WI38 (cell line): ENCODE results near the gene PGRMC1.

Experiments used
- H3K4me3 ChIP-seq: 2 replicates; pipeline ENCODE4 v1.5.1; 2011; ENCODE audit warnings: low read depth, mild to moderate bottlenecking, control low read depth, low read length
- CTCF ChIP-seq: IDR thresholded peaks from 2 replicates; pipeline ENCODE4 v1.5.1; 2012; ENCODE audit warnings: low read depth, mild to moderate bottlenecking, control low read depth, low read length

Gene PGRMC1

DNA sequence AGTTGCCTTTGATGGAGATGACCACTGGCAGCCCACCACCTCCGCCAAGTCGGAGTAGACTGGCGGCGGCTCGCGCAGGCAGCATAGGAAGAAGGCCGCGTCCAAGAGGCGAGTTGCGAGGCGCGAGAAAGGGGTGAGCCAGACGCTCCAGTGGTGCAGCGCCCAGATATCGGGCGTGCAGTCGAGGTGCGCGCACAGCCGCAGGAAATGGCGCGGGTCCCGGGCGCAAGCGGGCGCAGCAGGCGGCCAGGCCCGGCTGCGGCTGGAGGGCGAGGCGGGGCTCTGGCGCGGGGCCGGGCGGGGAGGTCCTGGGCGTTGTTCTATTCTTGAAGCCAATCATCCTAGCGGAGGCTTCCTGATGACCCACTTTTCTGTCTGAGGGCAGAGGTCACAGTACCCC lies 13.2 kb upstream of the PGRMC1 start:
- no peak overlapping the region for H3K4me3 ChIP-seq
- no peak for TF ChIP-seq CTCF

DNA sequence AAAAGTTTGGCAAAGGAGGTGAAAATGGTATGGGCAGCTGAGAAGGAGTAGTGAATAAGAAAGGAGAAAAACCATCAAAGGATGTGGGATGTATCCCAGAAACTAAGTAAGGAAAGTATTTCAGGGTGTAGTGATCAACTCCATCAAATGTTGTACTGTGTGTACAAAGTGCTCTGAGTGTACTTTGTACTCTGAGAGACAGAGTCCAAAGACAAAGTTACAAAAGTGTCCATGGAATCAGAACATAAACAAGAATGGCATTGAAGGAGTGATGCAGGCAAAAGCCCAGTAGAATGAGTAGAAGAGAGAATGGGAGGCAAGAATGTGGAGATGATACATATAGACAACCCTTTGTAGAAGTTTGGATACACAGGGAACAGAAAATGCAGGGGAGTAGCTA lies 12.3 kb upstream of the PGRMC1 start:
- no peak overlapping the region for H3K4me3 ChIP-seq
- no peak for TF ChIP-seq CTCF

GRCh38 chrX:119226446-119226845 lies 9.6 kb upstream of the PGRMC1 start:
- H3K4me3 ChIP-seq, result no peak overlapping the region

DNA sequence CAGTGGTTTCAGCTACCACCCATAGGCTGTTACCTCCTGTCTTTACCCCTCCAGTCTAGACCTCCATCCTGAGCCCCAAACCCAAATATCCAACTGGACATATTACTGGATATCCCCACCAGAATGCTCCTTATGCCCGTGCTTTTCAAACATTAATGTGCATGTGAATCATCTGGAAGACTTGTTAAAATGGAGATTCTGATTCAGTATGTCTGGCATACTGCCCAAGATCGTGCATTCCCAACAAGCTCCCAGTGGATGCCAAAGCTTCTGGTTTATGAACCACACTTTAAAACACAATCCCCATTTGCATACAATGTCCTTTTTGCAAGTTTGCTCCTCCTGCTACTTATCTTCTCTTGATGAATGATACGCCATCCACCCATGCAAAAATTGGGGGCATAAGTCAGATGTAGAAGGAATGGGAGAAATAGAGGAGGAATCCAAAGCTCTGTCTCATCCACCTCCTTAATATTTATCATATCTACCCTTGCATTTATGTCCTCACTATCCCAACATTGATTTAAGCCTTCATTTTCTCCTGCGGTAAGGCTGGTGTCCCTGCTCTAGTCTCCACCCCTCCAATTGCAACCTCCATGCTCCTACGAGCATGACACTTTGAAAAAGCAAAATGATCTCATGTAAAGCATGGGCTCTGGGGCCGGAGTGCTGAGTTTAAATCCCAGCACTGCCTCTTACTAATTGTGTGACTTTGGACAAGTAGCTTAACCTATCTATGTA lies 7.4 kb upstream of the PGRMC1 start:
- no peak overlapping the region for H3K4me3 ChIP-seq
- no peak for TF ChIP-seq CTCF

More at GRCh38 chrX:119226446-119226845, 9.6 kb upstream of the PGRMC1 start:
- TF ChIP-seq CTCF, result no peak

DNA sequence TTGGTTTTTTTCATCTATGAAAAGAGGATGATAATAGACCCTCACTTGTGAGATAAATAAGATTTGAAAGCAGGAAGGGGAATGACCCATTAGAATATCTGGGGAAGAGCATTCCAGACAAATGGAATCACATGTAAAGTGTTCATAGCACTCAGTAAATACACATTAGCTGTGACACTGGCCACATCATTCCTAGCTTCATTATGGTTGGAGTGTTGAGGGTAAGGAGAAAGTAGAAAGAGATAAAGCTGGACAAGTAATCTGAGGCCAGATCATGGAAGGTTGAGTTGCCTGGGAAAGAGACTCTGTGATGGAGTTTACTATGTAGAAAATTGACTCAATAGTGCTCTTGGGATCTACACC lies 6.9 kb upstream of the PGRMC1 start:
- TF ChIP-seq CTCF, result no peak
- H3K4me3 ChIP-seq, result no peak overlapping the region

DNA sequence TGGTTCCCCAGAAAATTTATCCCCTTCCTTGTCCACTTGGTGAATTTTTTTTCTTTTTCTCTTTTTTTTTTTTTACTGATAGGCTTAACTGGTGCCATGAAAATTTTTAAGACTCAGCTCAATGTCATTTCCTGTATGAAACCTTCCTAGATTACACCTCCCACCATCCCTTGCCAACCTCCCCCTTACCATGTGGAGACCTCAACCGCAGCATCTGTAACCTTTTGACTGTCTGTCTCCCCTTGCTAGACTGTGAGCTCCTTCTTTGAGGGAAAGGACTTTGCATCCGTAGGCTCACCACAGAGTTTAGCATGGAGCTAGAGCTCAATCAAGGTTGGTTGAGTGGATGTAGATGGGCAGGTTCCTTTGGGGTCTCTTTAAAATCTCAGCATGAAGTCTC lies 5.2 kb upstream of the PGRMC1 start:
- no peak for TF ChIP-seq CTCF
- no peak overlapping the region for H3K4me3 ChIP-seq

DNA sequence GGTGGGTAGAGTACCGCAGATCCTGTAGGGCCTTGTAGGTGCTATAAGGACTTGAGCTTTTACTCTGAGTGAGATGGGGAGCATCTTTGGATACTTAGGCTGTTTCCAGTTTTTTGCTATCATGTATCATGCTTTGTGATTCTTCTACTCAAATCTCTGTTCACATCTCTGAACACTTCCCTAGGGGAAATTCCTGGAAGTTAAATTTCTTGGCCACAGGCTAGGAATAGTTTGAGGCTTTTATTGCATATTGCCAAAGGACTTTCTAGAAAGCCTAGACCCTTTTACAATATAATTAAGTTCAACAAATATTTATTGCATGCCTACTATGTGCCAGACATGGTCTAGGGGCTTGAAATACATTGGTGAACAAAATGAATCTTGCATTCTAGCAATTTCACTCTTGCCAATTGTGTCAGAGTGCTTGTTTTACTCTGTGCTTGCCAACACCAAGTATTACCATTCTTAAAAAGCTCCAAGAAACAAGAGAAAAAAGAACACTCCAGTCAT lies 4.1 kb upstream of the PGRMC1 start:
- TF ChIP-seq CTCF, result no peak

More for the DNA sequence above, 4.1 kb upstream of the PGRMC1 start:
- H3K4me3 ChIP-seq, result no peak overlapping the region
